GM23248 (cell line): ENCODE measurements around the gene CMTR1.

Source experiments
- EZH2 ChIP-seq: fragments of 200-600 bp; sonication (generic); IDR thresholded peaks from 2 replicates; pipeline ENCODE4 v1.6.1; 2018; ENCODE audit warnings: antibody characterized with exemption, mild to moderate bottlenecking; ENCODE audit not compliant: insufficient read depth, poor library complexity, severe bottlenecking
- EZH2phosphoT487 ChIP-seq: fragments of 200-600 bp; sonication (generic); IDR thresholded peaks from 2 replicates; pipeline ENCODE4 v1.6.1; 2018; ENCODE audit warnings: antibody characterized with exemption, moderate library complexity, mild to moderate bottlenecking, low read depth; ENCODE audit not compliant: insufficient read depth

DNA sequence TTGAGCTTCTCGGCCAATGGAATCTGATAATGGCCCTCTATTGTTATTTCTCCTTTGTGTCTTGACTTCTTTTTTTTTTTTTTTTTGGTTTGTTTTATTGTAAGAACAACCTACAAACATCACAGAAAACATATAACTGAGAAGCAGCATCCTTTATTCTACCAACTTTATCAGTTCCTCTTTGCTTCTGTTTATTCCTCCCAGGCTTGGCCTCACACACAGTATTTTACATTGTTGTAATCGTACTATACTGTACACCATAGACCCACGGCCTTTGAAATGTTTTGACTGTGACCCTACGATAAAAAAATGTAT, 67.2 kb downstream of the CMTR1 start:
- TF ChIP-seq EZH2, result no peak
- no peak for TF ChIP-seq EZH2phosphoT487
